Neuronal stem cell (in vitro differentiated cells): ENCODE results near the gene ADGRL3.

Experiments
- DNase-seq: peaks from one replicate; pipeline ENCODE4 v3.0.0-alpha.2; 2013; ENCODE audit warnings: low spot score
- H2AFZ ChIP-seq: one replicate; pipeline ENCODE4 v1.6.1; 2013; ENCODE audit warnings: mild to moderate bottlenecking, low read length, inconsistent platforms
- H2AK5ac ChIP-seq: 2 replicates; pipeline ENCODE4 v1.6.1; 2013; ENCODE audit warnings: low read depth, mild to moderate bottlenecking, inconsistent platforms, low read length, moderate library complexity, mixed read lengths
- H2BK120ac ChIP-seq: 2 replicates; pipeline ENCODE4 v1.6.1; 2013; ENCODE audit warnings: low read depth, mild to moderate bottlenecking, inconsistent platforms, low read length, moderate library complexity, mixed read lengths
- H2BK12ac ChIP-seq: one replicate; pipeline ENCODE4 v1.6.1; 2013; ENCODE audit warnings: low read length, inconsistent platforms
- H2BK15ac ChIP-seq: 2 replicates; pipeline ENCODE4 v1.6.1; 2013; ENCODE audit warnings: mild to moderate bottlenecking, low read length, inconsistent platforms, mixed read lengths
- H2BK5ac ChIP-seq: one replicate; pipeline ENCODE4 v1.6.1; 2013; ENCODE audit warnings: inconsistent platforms, mild to moderate bottlenecking, low read length, moderate library complexity
- H3K14ac ChIP-seq: one replicate; pipeline ENCODE4 v1.6.1; 2013; ENCODE audit warnings: low read length, inconsistent platforms
- H3K18ac ChIP-seq: 2 replicates; pipeline ENCODE4 v1.6.1; 2013; ENCODE audit warnings: low read length, inconsistent platforms
- H3K23ac ChIP-seq: 2 replicates; pipeline ENCODE4 v1.6.1; 2013; ENCODE audit warnings: low read depth, mild to moderate bottlenecking, mixed read lengths, low read length, inconsistent platforms; ENCODE audit not compliant: poor library complexity
- H3K27ac ChIP-seq: replicated peaks from 3 replicates; pipeline ENCODE4 v1.5.1; 2013; ENCODE audit warnings: low read length, inconsistent platforms
- H3K27me3 ChIP-seq, 3 experiments: 2 replicates each; pipeline ENCODE4 v1.6.1; 2013; ENCODE audit warnings: low read length in 3 of 3, mild to moderate bottlenecking in 2 of 3, inconsistent platforms in 1 of 3, low read depth in 1 of 3, mixed read lengths in 1 of 3, moderate library complexity in 1 of 3; ENCODE audit not compliant: control insufficient read depth in 3 of 3, insufficient read depth in 3 of 3
- H3K36me3 ChIP-seq, 2 donors: replicated peaks in 1 of 2; 2 replicates each; pipeline ENCODE4 v1.6.1; 2013; ENCODE audit warnings: low read length in 2 of 2; ENCODE audit not compliant: control insufficient read depth in 2 of 2, insufficient read depth in 2 of 2
- H3K4ac ChIP-seq: 2 replicates; pipeline ENCODE4 v1.6.1; 2013; ENCODE audit warnings: inconsistent platforms, mild to moderate bottlenecking, low read length, moderate library complexity
- H3K4me1 ChIP-seq, 2 donors: 1 replicate in 1 of 2; 2 replicates in 1 of 2; pipeline ENCODE4 v1.6.1; 2013; ENCODE audit warnings: low read length in 2 of 2, low read depth in 1 of 2; ENCODE audit not compliant: control insufficient read depth in 2 of 2, insufficient read depth in 1 of 2
- H3K4me2 ChIP-seq: one replicate; pipeline ENCODE4 v1.6.1; 2013; ENCODE audit warnings: mild to moderate bottlenecking, low read length, inconsistent platforms; ENCODE audit not compliant: insufficient read depth, poor library complexity, severe bottlenecking
- H3K4me3 ChIP-seq, 2 donors: 2 replicates each; pipeline ENCODE4 v1.5.1; 2013; ENCODE audit warnings: low read length in 2 of 2, mild to moderate bottlenecking in 2 of 2, inconsistent platforms in 1 of 2, moderate library complexity in 1 of 2
- H3K79me1 ChIP-seq: one replicate; pipeline ENCODE4 v1.6.1; 2013; ENCODE audit warnings: low read depth, mild to moderate bottlenecking, inconsistent platforms, low read length, moderate library complexity
- H3K9ac ChIP-seq: one replicate; pipeline ENCODE4 v1.6.1; 2013; ENCODE audit warnings: mild to moderate bottlenecking, low read depth, low read length, inconsistent platforms; ENCODE audit not compliant: poor library complexity
- H3K9me3 ChIP-seq, 2 donors: replicated peaks in 1 of 2; 2 replicates each; pipeline versions ENCODE3 to v1.6.1; 2013; ENCODE audit warnings: low read length in 2 of 2, mild to moderate bottlenecking in 2 of 2, inconsistent platforms in 1 of 2, low read depth in 1 of 2, mixed read lengths in 1 of 2, moderate library complexity in 1 of 2; ENCODE audit not compliant: control insufficient read depth in 2 of 2, insufficient read depth in 1 of 2
- H4K8ac ChIP-seq: one replicate; pipeline ENCODE4 v1.6.1; 2013; ENCODE audit warnings: low read depth, mild to moderate bottlenecking, inconsistent platforms, low read length, moderate library complexity
- H4K91ac ChIP-seq: one replicate; pipeline ENCODE4 v1.6.1; 2013; ENCODE audit warnings: low read length, low read depth, mild to moderate bottlenecking, inconsistent platforms; ENCODE audit not compliant: poor library complexity
- WGBS, 2 donors: extraction: QIAGEN DNeasy Blood & Tissue Kit; methylation state at CpG; one replicate each; pipeline ENCODE4 v1.1.7; 2013; ENCODE audit warnings: missing lambda C conversion rate in 2 of 2, mixed read lengths in 1 of 2; ENCODE audit not compliant: insufficient read length in 2 of 2, insufficient replicate concordance in 1 of 2; ENCODE audit errors: extremely low coverage in 2 of 2; 5-methylcytosine and 5-hydroxymethylcytosine counted together

Gene ADGRL3

DNA sequence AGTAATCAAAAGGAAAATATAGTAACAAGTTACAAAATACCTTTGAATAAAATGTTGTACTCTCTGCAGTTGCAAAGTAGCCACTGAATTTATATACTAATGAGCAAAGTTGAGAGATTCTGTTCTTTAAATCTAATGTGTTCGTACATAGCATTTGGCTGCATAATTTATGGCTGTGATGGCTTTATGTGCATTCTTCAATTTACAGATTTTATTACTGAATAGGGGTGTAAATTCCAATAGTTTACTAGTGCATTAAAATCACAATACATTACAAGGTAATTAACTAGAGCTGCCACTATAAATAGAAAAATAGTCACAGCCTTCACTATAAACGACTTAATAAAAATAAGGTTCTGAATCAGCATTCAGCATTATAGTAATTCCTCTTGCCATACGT lies 620.0 kb downstream of the ADGRL3 start:
- H3K79me1 ChIP-seq, result no peaks in the 10 kb centered on the region
- no peak overlapping the region for H2AK5ac ChIP-seq
- H3K18ac ChIP-seq, result no peak overlapping the region
- H3K23ac ChIP-seq, result no peak overlapping the region
- no CpG with 5 or more reads among the region's 3 CpGs for WGBS, 2 donors
- no peak overlapping the region for H2AFZ ChIP-seq
- H3K36me3 ChIP-seq, result no peaks in the 10 kb centered on the region
- no peak overlapping the region for H4K91ac ChIP-seq
- no peak overlapping the region for H2BK12ac ChIP-seq
- no peaks in the 10 kb centered on the region for H3K4me1 ChIP-seq
- H3K4ac ChIP-seq, result no peak overlapping the region
- no peak overlapping the region for H4K8ac ChIP-seq
- H3K14ac ChIP-seq, result no peak overlapping the region
- no peak overlapping the region for H2BK5ac ChIP-seq
- H2BK15ac ChIP-seq, result no peak overlapping the region
- H3K4me3 ChIP-seq, result no peak overlapping the region
- no peak overlapping the region for H3K27ac ChIP-seq
- no peak overlapping the region for H3K4me2 ChIP-seq
- no peaks in the 10 kb centered on the region for H3K27me3 ChIP-seq
- DNase-seq, result no peak
- no peaks in the 10 kb centered on the region for H3K9me3 ChIP-seq
- no peak overlapping the region for H2BK120ac ChIP-seq
- no peak overlapping the region for H3K9ac ChIP-seq

DNA sequence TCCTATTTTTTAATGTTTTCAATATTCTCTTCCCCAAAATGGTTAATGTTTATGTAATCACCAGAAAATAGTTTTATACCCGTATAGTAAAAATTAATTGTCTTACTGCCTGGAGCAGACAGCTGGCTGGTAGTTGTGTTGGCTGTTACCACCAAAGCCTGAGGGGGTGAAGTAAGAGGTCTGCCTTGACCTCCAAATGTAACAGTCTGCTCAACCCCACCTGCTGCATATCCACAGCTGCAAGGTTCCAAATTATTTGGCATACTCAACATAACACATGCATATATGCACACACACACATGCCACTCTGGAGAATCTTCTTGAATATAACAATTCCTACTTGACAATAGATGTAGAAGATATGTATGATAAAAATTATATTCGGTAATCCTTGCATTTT lies 624.3 kb downstream of the ADGRL3 start:
- Histone ChIP-seq H3K79me1 (no peaks in the 10 kb centered on the region), H3K9ac (no peak overlapping the region), H3K4ac (no peak overlapping the region), H3K4me1 (no peaks in the 10 kb centered on the region), H2BK5ac (no peak overlapping the region), H3K9me3 (no peaks in the 10 kb centered on the region), H2BK15ac (no peak overlapping the region), H2BK12ac (no peak overlapping the region), H4K8ac (no peak overlapping the region), H3K18ac (no peak overlapping the region), H3K36me3 (no peaks in the 10 kb centered on the region), H3K14ac (no peak overlapping the region), H3K4me2 (no peak overlapping the region), H4K91ac (no peak overlapping the region), H2AFZ (no peak overlapping the region), H3K4me3 (no peak overlapping the region), H3K23ac (no peak overlapping the region), H2AK5ac (no peak overlapping the region), H2BK120ac (no peak overlapping the region), H3K27me3 (no peaks in the 10 kb centered on the region), H3K27ac (no peak overlapping the region)
- DNase-seq, result no peak
- no CpG with 5 or more reads among the region's 2 CpGs for WGBS, 2 donors

DNA sequence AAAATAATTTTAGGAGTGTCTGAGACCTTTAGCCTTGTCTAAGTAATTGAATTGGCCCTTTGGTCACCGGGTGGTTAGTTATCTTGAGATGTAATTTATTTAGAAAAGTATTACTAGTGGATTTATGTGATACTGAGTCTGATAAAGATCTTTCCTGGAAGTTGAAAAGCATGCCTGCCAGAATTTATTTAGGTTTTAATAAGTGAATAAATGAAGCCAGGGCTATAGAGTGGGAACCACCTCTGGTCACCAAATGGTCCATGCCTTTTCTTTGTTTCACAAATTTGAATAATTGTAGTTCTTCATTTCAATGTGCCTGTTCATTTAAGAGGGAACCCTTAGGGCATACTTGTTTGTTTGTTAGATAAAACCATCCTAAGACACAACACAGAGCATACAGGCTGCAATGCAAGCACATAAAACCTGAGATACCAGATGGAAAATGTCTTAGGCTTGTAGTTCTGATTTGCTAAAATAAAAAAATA lies 627.8 kb downstream of the ADGRL3 start:
- Histone ChIP-seq H2BK120ac (no peak overlapping the region), H3K36me3 (no peaks in the 10 kb centered on the region), H2BK15ac (no peak overlapping the region), H2AK5ac (no peak overlapping the region), H4K8ac (no peak overlapping the region), H4K91ac (no peak overlapping the region), H3K4me2 (no peak overlapping the region), H2BK5ac (no peak overlapping the region), H3K4ac (no peak overlapping the region), H3K4me3 (no peak overlapping the region), H3K23ac (no peak overlapping the region), H3K27me3 (no peaks in the 10 kb centered on the region), H3K14ac (no peak overlapping the region), H3K9ac (no peak overlapping the region), H3K4me1 (no peaks in the 10 kb centered on the region), H3K9me3 (no peaks in the 10 kb centered on the region), H3K79me1 (no peaks in the 10 kb centered on the region), H2BK12ac (no peak overlapping the region), H3K27ac (no peak overlapping the region), H3K18ac (no peak overlapping the region), H2AFZ (no peak overlapping the region)
- DNase-seq, result no peak
- WGBS, 2 donors, result no CpG with 5 or more reads among the region's 1 CpG

GRCh38 chr4:61828960-61829359 lies 628.8 kb downstream of the ADGRL3 start:
- H3K4me2 ChIP-seq, result no peak overlapping the region
- H3K23ac ChIP-seq, result no peak overlapping the region
- no peak overlapping the region for H4K91ac ChIP-seq
- no peak overlapping the region for H3K18ac ChIP-seq
- H2AFZ ChIP-seq, result no peak overlapping the region
- no peak overlapping the region for H3K14ac ChIP-seq
- no peak overlapping the region for H3K4ac ChIP-seq
- DNase-seq, result no peak
- no peak overlapping the region for H3K27ac ChIP-seq
- no peak overlapping the region for H2BK15ac ChIP-seq
- H2BK120ac ChIP-seq, result no peak overlapping the region
- H3K79me1 ChIP-seq, result no peaks in the 10 kb centered on the region
- no peaks in the 10 kb centered on the region for H3K9me3 ChIP-seq
- no peak overlapping the region for H2BK12ac ChIP-seq
- H2AK5ac ChIP-seq, result no peak overlapping the region
- no peak overlapping the region for H2BK5ac ChIP-seq
- H3K36me3 ChIP-seq, result no peaks in the 10 kb centered on the region
- no peak overlapping the region for H3K4me3 ChIP-seq
- no peak overlapping the region for H4K8ac ChIP-seq
- H3K9ac ChIP-seq, result no peak overlapping the region
- WGBS, 2 donors, result no CpG with 5 or more reads among the region's 3 CpGs
- no peaks in the 10 kb centered on the region for H3K4me1 ChIP-seq
- H3K27me3 ChIP-seq, result no peaks in the 10 kb centered on the region
